ENCODE data around the gene SRXN1.

Gene SRXN1

DNA sequence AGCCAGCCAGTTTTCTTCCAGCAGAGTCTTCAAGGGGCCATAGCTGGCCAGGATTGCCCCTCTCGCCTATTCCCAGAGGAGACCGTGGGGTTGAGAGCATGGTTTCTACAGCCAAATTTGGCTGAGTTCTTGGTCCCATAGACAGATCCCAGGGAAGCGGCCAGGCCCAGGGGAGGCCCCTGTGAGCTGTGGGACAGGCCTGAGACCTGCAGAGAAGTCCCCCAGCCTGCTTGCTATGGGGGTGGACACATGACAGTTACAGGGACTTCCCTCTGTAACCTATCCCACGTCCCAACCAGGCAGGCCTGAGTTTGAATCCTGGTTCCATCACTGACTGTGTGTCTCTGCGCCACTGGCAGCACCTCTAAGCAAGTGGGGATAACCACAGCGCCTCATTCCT lies 45.5 kb downstream of the SRXN1 start:
- no peak for DNase-seq (ENCODE audit: low spot score)

DNA sequence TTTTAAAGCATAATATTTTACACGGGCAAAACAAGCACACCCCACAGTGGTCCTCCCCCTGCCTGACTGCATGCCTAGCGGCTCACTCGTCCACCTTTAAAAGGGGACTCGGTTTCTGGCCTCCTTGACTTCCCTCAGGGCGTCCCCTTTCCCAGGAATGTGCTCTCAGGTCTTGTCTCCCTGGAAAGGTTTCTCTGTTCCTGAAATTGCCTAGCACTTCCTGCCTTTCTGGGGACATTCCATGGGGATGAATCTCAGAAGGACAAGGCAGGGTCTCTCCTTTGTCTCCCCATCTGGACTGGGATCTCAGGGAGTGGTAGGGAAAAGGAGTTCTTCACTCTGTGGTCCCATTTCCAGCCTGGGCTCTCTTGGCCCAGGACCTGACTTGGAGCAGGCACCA lies 47.8 kb downstream of the SRXN1 start:
- DNase-seq (ENCODE audit: low spot score): no peak

DNA sequence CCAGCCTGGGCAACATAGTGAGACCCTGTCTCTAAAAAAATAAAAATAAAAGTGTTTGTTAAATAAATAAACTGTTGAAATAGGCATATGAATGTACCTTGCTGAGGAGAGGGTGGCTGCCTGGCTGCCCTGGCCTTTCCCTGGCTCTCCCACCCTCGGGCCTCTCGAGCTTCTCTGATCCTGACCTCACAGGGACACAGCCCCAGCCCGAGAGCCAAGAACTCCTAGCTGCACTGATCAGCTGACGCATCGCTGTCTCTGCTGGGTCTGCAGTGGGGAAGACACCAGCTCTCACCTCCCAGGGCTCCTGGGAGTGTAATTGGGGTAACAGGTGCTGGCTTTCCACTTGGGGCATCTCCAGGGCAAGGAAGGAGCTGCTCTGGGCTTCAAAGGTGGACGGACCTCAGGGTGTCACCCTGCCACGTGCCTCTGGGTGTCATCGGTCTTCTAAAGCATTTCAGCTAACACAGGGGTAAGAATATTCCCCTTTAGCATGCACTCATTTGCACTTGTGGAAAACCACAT lies 49.8 kb downstream of the SRXN1 start:
- DNase-seq (ENCODE audit: low spot score): no peak

DNA sequence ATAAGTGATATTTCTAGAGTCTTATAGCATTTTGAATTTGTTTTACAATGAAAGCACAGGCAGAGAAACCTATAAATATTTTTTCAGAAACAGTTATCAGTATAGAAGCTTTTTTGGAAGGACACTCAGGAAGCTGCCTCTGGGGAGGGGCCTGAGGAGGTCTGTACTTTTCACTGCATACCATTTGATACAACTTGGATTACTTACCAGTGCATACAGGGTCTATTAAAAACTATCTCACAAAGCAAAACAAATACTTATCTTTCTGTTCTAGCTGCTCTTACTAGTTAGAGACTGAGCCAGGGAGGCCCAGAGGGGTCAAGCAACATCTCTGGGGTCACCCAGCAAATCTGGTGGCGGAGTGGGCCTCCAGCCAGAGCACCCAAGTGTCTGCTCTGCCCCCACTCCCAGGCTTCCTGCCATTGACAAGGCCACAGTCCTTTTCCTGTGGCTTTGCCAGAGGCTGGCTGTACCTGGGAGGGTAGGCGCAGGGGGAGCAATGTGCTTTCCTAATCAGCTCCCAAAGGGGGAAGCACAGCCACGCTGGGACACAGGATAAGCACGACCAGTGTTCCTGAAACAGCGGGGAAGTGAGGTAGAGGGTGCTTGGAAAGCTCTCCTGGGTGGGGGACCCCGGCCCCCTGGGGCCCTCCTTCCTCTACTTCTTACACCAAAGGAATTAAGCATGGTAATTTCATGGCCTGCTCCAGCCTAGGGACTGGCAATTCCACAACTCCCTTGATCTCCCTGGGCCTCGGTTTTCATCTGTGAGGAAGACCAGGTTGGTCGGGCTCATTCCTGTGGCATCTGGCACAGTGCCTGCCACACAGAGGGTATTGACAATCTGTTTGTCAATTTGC lies 50.7 kb downstream of the SRXN1 start:
- DNase-seq (ENCODE audit: low spot score): no peak

DNA sequence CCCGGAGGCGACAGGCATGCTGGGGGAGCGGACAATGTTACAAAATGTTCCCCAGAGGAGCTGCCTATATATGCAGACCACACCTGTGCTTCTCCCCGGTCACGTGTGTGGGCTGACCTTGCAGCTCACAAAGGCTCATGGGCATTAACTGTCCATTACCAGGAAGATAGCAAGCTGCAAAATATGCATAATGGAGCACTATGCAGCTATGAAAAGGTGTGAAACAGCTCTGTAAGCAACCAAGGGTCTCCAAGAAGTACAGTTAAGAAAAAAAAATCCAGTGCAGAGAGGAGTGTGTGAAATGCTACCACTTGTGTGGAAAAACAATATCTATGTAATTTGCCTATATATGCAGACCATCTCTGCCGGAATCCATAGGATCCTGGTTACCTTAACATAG lies 52.3 kb downstream of the SRXN1 start:
- DNase-seq (ENCODE audit: low spot score): no peak

DNA sequence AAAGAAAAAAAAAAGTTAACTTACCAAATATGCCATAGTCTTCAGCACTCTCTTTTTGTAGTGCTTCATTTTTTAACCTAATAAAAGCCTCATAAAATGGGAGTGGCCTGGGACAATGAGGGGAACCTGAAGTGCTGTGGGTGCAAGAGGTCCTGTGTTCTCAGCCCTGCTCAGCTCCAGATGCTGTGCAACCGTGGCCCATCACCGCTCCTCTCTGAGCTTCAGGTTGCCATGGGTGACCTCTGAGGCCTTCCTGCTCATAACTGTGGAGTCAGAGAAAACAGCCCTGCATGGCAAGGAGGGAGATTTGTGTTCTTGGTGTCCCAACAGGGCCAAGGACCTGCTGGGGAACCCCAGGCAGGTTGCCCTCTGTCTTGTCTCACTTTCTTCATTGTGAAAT lies 52.9 kb downstream of the SRXN1 start:
- DNase-seq (ENCODE audit: low spot score): no peak

GRCh38 chr20:598133-598850 lies 54.7 kb downstream of the SRXN1 start:
- no peak for DNase-seq (ENCODE audit: low spot score)

GRCh38 chr20:597560-597959 lies 55.4 kb downstream of the SRXN1 start:
- no peak for DNase-seq (ENCODE audit: low spot score)
